HT1080 (cell line): Measurements from ENCODE around the gene RTCA. TPM values are rescaled to one million over a fixed set of nuclear protein-coding genes. Genes with fewer than 3 reads are reported as not detected.
"Not testable (repeated sequence)": the region's sequence is repeated elsewhere in the genome, so short reads cannot be mapped to it uniquely, and the experiment has no call there.

ENCODE experiments used
- DNase-seq: peaks from one replicate; pipeline ENCODE4 v3.0.0-alpha.2; 2015; ENCODE audit warnings: low read depth
- total RNA-seq: library from RNA; depleted of rRNA; stranded (reverse); fragments of >200 nt; shearing (Covaris generic); gene quantifications from 2 replicates; pipeline ENCODE4 v1.2.3, GENCODE V29; 2014

Gene RTCA
- total RNA-seq, 1 experiment from 2014 or later, result 37.9 TPM

DNA sequence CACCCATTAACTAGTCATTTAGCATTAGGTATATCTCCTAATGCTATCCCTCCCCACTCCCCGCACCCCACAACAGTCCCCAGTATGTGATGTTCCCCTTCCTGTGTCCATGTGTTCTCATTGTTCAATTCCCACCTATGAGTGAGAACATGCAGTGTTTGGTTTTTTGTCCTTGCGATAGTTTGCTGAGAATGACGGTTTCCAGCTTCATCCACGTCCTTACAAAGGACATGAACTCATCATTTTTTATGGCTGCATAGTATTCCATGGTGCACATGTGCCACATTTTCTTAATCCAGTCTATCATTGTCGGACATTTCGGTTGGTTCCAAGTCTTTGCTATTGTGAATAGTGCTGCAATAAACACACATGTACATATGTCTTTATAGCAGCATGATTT, 7.6 kb upstream of the RTCA start:
- not testable (repeated sequence) for DNase-seq

DNA sequence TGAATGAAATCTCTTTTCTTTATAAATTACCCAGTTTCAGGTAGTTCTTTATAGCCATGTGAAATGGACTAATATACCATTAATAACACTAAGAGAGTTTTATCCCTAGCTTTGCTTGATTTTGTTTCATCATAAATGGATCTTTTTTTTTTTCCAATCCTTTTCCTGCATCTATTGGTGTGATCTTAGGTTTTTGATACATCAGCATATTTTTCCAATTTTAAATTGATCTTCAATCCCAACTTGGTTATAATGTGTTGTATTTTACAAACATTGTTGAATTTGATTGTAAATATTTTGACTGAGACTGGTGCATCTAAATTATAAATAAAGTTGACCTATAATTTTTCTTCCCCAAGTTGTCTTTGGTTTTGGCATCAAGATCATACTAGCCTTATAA, 4.3 kb upstream of the RTCA start:
- no peak for DNase-seq

DNA sequence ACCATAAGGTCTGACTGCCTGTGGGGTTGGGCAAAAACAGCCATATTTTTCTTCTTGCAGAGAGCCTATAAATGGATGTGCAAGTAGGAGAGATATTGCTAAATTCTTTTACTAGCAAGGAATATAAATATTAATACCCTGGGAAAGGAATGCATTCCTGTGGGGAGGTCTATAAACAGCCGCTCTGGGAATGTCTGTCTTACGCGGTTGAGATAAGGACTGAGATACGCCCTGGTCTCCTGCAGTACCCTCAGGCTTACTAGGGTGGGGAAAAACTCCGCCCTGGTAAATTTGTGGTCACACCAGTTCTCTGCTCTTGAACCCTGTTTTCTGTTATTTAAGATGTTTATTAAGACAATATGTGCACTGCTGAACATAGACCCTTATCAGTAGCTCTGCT, 1.9 kb upstream of the RTCA start:
- DNase-seq, result not testable (repeated sequence)

DNA sequence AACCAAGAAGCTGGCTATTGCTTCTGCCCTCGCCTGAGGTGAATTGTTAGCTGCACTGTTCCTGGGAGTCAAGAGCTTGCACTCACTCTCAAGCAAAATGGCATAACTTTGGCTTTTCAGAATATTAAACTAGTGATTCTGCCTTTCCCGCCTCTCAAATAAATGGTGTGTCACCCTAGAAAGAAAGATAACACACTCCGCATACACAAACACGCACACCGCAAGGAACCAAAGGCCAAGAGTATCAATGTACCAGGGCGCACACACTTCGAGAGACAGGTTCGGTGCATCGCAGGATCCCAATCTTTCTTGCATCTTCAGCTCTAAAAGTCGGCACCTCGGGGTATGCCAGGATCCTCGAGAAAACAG, 470 bp upstream of the RTCA start:
- no peak for DNase-seq

DNA sequence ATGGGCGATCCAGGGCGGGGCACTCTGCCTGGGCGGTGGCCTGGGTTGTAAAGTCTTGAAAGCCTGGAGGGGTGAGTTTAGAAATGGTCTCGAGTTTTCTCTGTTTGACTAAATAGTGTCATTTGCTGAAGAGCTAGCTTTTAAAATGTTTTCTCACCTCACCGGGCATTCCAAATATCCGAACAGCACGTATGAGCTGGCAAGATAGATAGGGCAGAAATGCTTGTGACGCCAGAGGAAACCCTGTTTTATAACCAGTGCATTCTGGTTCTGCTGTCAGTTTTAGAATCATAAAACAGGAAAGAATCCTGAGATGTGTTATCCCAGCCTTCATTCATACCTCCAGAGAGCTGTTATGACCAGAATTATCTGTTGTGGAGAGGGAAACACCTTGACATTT, 725 bp downstream of the RTCA start:
- no peak for DNase-seq

DNA sequence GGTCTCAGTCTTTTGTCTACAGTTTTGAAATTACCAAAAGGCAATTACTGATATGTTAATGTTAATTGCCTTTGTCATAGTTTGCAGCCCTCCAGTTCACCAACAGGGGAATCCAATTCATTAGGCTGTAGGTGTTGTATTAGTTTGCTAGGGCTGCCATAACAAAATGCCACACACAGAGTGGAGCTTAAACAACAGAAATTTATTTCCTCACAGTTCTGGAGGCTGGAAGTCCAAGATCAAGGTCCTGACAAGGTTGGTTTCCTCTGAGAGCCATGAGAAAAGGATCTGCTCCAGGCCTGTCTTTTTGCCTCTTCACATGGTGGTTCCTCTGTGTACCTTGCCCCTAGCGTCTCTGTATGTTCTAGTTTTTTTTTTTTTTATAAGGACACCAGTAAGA, 1.3 kb downstream of the RTCA start:
- no peak for DNase-seq

DNA sequence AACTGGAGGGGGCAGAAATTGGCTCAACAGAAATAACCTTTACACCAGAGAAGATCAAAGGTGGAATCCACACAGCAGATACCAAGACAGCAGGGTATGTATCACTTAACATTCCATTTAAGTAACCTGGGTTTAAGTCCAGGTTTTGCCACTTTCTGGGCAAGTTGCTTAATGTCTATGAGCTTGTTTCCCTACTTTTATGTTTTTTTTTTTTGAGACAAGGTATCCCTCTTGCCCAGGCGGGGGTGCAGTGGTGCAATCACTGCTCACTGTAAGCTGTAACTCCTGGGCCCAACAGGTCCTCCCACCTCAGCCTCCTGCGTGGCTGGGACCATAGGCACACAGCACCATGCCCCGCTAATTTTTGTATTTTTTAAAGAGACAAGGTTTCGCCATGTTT, 2.2 kb downstream of the RTCA start:
- DNase-seq, result no peak

DNA sequence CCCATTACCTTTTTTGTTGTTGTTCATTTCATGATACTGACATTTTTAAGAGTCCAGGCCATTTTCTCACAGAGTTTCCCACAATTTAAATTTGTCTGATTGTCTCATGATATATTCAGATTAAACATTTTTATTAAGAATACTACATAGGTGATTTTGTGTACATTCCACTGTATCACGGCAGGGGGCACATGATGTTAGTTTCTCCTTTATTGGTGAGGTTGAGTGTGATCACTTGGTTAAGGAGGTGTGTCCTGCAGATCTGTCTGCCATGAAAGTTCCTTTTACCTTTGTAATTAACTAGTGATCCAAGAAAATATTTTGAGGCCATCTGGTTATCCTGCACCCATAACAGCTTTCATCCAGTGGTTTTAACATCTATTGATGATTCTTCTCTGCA, 11.8 kb downstream of the RTCA start:
- DNase-seq, result no peak

DNA sequence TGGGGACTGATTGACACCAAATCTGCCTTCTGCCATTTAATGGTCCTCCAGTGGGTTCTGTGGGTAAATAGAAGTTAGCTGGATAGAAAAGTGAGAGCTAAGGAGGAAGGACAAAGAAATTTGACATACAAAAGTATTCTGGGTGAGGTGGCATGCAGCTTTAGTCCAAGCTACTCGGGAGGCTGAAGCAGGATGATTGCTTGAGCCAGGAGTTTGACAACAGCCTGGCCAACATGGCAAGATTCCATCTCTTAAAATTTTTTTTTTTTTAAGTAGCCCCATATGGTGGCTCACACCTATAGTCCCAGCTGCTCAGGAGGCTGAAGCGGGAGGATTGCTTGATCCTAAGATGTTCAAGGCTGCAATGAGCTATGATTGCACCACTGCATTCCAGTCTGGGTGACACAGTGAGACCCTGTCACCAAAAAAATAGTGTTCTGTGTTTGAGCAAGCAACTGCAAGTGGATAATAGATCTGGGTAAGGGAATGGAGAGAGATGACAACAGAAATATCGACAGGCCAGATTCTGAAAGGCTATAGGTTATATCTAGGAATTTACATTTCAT, 13.4 kb downstream of the RTCA start:
- DNase-seq, result no peak

DNA sequence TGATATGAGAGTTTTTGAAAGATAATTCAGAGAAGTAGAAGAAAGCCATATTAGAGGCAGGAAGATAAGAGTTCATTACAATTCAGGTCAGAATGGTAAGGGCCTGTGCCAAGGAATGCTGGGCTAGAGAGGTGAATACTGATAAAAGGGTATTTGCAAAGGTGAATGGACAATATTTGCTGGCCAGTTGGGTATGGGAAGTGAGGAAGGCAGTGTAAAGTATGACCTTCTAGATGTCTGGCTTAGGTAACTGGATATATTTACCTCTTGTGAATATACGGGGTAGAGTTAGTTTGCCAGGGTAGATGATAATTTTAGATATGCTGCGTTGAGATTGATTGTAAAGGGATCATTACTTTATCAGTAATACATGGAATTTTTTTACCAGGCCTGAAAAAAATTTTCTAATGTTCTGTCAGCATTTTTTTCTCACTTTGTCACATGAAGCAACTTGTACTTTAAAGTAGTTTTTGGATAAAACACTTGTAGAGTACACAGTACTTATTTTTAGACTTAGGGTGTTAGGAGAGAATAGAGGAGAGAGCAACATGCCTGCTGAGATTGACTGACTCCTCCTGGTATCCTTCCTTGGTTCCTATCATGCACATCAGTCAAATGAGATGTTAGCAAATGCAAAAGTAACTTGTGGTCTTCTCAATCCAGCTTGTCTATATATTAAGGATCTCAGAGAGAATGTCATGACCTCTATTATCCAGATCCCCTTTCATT, 14.1 kb downstream of the RTCA start:
- DNase-seq, result no peak

DNA sequence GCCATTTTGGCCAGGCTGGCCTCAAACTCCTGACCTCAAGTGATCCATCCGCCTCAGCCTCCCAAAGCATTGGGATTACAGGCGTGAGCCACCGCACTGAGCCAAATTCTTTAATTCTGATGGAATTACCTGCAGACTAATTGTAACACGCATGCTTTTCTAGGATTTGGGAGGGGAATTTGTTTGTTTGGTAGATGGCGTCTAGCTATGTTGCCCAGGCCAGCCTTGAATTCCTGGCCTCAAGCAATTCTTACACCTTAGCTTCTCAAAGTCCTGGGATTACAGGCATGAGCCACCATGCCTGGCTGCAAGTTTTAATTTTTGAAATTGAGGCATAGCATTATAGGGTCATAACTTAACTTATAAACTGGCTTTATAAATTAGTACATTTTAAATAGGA, 18.6 kb downstream of the RTCA start:
- DNase-seq, result no peak

DNA sequence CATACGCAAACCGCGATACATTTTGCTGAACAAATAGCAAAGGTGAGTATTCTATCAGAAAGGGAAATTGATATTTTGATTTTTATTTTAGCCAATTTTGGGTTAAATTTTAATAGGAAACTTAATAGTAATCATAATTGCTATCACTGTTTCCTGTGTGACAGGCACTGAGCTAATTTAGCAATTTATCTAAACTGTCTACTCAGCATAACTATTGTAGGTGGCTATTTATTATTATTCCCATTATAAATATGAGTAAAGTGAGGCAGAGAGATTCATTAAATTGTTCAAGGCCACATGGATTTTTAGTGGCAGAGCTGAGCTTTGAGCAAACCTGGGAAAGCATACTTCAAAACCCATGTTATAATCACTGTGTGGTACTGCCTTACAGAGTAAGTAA, 21.1 kb downstream of the RTCA start:
- no peak for DNase-seq

DNA sequence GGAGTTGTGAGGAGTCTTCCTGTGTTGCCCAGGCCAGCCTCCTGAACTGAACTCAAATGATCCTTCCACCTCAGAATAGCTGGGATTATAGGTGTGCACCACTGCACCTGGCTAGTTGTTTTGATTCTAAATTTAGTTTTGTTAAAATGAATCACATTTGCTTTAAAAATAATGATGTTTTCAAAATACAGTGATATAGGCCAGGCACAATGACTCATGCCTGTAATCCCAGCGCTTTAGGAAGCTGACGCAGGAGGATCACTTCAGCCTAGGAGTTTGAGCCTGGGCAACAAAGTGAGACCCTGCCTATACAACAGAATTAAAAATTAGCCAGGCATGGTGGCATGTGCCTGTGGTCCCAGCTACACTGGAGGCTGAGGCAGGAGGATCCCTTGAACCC, 24.3 kb downstream of the RTCA start:
- no peak for DNase-seq

DNA sequence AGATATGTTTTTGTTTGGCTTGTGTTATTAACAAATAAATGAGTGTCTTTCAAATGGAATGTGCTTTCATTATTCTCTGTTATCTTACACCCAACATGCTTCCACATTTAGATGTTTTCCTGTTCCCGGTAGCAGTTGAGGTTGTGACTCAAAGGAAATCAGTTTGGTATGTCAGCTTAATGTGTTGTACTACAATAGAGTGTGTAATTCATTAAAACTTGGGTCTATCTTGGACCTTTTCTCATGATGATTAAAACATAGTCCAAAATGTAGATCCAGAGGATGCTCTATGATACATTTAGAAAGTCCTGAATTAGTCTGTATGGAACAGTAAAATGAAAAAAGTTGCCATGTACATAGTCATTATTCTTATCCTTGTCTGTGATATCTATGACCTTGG, 26.7 kb downstream of the RTCA start:
- DNase-seq, result peak; percentile 8

DNA sequence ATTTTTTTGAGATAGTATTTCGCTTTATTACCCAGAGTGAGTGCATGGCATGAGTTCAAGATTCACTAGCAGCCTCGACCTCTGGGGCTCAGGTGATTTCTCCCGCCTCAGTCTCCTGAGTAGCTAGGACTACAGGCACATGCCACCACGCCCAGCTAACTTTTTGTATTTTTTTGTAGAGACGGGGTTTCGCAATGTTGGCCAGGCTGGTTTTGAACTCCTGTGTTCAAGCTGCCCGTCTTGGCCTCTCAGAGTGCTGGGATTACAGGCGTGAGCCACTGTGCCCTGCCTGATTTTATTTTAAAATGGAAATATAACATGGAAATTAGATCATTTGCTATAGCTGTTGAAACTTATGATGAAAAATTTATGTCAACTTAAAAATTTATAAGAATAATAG, 30.1 kb downstream of the RTCA start:
- DNase-seq, result no peak

DNA sequence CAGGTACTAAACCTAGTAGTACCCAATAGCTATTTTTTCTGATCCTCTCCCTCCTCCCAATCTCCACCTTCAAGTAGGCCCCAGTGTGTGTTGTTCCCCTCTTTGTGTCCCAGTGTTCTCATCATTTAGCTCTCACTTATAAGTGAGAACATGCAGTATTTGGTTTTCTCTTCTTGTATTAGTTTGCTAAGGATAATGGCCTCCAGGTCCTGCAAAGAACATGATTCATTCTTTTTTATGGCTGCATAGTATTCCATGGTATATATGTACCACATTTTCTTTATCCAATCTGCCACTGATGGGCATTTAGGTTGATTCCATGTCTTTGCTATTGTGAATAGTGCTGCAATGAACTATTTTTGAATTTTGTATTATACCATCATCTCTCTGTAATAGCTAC, 31.0 kb downstream of the RTCA start:
- not testable (repeated sequence) for DNase-seq

DNA sequence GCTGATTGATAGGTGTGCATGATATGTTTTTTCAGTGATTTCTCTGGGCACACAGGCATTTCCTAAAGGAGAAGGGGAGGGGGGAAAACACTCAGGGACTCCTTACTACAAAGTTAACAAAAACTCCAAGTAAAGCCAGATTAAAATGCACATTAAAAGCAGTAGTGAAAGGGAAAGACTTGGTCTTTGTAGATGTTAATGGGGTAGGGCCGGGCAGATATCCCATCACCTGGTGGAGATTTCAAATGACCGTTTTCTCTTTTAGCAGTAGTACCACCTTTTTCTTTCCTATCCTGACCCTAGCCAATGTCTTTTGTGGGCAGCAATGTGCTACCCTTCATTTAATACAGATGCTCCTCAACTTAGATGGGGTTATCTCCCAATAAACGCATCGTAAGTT, 32.5 kb downstream of the RTCA start:
- no peak for DNase-seq

DNA sequence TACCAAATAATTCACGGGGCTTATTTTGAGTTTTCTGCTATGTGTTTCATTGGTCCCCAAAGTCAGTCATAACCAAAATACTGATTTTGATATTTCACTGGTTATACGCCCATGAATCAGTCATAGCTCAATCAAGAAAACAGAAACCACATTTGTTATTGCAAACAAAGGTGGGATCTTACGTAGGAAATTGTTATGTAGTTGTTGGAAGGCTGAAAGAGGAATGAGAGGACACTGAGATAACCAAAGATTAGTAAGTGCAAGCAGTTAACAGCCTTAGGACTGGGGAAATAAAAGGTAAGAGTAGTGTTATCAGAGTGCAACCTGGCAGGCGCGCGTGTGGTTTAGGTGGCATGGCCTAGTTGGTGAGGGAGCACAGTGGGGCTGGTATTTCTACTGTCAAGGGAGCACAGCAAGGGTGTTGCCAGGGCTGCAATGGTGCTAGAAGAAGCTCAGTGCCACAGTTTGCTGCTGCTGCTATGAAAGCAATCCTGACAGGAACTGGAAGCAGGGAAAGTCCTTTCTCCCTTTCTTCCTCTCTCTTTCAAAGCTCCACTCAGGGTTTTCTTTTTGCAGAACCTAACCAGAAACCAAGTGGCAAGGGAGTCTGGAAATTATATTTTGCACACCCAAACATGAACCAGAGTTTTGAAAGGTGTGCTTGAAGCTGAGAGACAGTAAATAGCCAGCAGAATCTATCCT, 33.7 kb downstream of the RTCA start:
- DNase-seq, result no peak

DNA sequence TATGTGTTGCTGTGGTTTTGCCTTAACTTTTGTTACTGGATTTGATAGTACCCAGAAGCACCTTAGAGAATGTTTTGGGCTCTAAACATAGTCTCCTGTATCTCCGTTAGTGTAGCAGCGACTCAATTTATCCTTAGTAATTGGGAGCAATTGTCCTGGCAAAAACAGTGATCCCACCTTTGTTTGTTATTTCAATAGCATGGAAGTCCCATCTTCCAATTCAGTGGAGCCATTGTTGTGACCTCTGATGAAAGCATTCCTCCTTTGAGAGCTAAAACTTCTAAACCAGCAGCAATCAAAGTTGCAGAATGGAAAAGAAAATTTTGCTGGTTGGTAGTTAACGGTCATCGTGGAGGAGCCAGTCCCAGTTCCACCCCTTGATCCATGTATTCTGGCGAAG, 34.7 kb downstream of the RTCA start:
- DNase-seq, result no peak

DNA sequence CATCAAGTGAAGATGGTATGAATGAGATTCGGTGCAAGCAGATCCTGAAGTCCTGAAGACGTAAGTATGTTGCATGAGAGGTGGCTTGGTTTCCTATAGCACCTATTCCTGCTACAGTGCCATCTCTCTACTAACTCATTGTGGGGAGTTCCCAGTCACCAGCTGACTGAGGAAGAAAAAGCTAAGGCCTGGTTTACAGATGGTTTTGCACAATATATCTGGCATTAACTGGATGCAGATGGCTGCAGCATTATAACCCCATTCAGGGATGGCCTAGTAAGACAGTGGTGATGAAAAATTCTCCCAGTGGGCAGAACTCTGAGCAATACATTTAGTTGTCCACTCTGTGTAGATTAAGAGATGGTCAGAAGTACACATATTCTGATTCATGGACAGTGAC, 36.7 kb downstream of the RTCA start:
- DNase-seq, result no peak

DNA sequence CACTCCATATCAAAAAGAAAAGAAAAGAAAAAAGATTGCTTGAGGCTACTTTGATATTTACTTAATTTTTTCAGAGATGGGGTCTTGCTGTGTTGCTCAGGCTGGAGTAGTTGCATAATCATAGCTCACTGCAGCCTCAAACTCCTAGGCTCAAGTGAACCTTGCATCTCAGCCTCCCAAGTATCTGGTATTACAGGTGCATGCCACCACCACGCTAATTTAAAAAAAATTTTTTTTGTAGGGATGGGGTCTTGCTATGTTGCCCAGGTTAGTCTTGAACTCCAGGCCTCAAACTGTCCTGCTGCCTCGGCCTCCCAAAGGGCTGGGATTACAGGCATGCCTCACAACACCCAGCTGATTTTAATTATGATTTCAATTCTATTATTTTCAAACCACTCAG, 38.2 kb downstream of the RTCA start:
- DNase-seq, result no peak

DNA sequence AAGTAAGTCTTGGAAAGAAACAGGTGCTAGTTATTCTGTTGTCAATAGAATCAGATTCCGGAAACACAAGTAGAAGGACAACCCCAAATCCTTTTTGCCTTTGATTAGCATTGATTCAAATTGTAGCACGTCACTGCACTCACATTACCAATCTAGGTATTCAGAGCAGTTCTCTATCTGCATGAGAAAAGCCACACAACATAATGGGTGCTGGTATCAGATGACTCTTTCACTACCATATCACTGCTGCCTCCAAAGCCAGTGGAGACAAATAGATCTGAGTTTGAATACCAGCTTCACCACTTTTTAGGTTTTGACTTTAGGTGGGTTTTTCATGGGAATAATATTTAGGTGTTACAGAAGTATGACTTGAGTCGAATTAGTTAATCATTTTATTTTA, 38.9 kb downstream of the RTCA start:
- DNase-seq, result no peak

DNA sequence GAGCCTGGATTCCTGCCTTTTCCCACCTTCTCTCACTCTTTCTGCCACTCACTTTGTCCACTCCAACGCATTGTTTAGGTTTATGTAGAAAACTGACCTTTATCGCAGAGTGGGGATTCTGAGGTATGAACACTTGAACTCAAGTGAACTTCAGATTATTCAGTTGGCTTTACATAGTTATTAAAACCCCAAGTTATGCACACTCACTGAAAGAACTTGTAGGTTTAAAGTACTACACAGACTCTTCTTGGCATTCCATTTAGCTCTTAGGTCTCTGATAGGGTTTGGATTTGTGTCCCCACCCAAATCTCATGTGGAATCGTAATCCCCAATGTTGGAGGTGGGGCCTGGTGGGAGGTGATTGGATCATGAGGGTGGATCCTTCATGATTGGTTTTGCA, 39.9 kb downstream of the RTCA start:
- DNase-seq, result no peak
